Ovary (tissue), 3 donors: ENCODE data around the gene USH2A.

Source experiments
- CTCF ChIP-seq, 3 donors: fragments of 450-650 bp in 2 of 3; fragments of 200-600 bp in 1 of 3; IDR thresholded peaks; one replicate each; pipeline versions ENCODE4 v1.5.1 to v1.8.0; 2016 to 2022; ENCODE audit warnings: antibody characterized with exemption in 3 of 3, mild to moderate bottlenecking in 1 of 3
- POLR2A ChIP-seq: fragments of 450-650 bp; IDR thresholded peaks from one replicate; pipeline ENCODE4 v1.6.1; 2017; ENCODE audit warnings: antibody characterized with exemption, mild to moderate bottlenecking, moderate library complexity
- donor health status: DM: no; HTN: no; CAD: no.

- TF ChIP-seq CTCF (IDR thresholded peaks at IDR 0.05), result no peak
- TF ChIP-seq POLR2A, result no peak
Measured at GRCh38 chr1:215887627-215888026, 535.6 kb downstream of the USH2A start.
